HepG2 (cell line): Measurements from ENCODE around the gene SLC17A9. TPM values are rescaled to one million over a fixed set of nuclear protein-coding genes. Genes with fewer than 3 reads are reported as not detected.

Experiments used
- CCAR2 ChIP-seq: fragments of 200-400 bp; formaldehyde crosslinking; optimal IDR thresholded peaks from 2 replicates; pipeline ENCODE3; 2018; ENCODE audit warnings: low read depth, mild to moderate bottlenecking, low read length, moderate library complexity
- ELF3 ChIP-seq: IDR thresholded peaks from 2 replicates; pipeline ENCODE4 v1.6.1; 2016; ENCODE audit warnings: missing genetic modification reagents, missing compliant biosample characterization
- FOXO1 ChIP-seq: sonication (generic); formaldehyde crosslinking; IDR thresholded peaks from 2 replicates; pipeline ENCODE4 v1.4.0; 2020; ENCODE audit warnings: missing genetic modification reagents
- KMT2B ChIP-seq: IDR thresholded peaks from 2 replicates; pipeline ENCODE4 v1.6.1; 2016; ENCODE audit warnings: missing genetic modification reagents, missing compliant biosample characterization
- MEIS2 ChIP-seq: sonication (generic); formaldehyde crosslinking; IDR thresholded peaks from 2 replicates; pipeline ENCODE4 v1.9.0; 2021; ENCODE audit warnings: mild to moderate bottlenecking, missing genetic modification reagents
- SP2 ChIP-seq: sonication (generic); formaldehyde crosslinking; IDR thresholded peaks from 2 replicates; pipeline ENCODE4 v1.5.1; 2020; ENCODE audit warnings: mild to moderate bottlenecking, missing genetic modification reagents
- ZIK1 ChIP-seq: sonication (generic); formaldehyde crosslinking; IDR thresholded peaks from 2 replicates; pipeline ENCODE4 v1.5.0; 2020; ENCODE audit warnings: mild to moderate bottlenecking, low read depth, missing genetic modification reagents, borderline replicate concordance
- ZNF589 ChIP-seq: sonication (generic); formaldehyde crosslinking; conservative IDR thresholded peaks from 2 replicates; pipeline ENCODE4 v1.8.0; 2022; ENCODE audit warnings: mild to moderate bottlenecking, moderate library complexity, missing genetic modification reagents
- ZNF616 ChIP-seq: sonication (generic); formaldehyde crosslinking; IDR thresholded peaks from 2 replicates; pipeline ENCODE4 v1.5.0; 2020; ENCODE audit warnings: low read depth, mild to moderate bottlenecking, missing genetic modification reagents
- ZNF737 ChIP-seq: sonication (generic); formaldehyde crosslinking; IDR thresholded peaks from 2 replicates; pipeline ENCODE4 v1.5.0; 2020; ENCODE audit warnings: missing genetic modification reagents, mild to moderate bottlenecking, borderline replicate concordance
- ZNF878 ChIP-seq: sonication (generic); formaldehyde crosslinking; IDR thresholded peaks from 2 replicates; pipeline ENCODE4 v1.8.1; 2023; ENCODE audit warnings: mild to moderate bottlenecking, missing genetic modification reagents, moderate library complexity
- polyA plus RNA-seq, 8 experiments: library from polyadenylated mRNA; depleted of rRNA in 3 of 8; stranded (reverse) in 7 of 8; unstranded in 1 of 8; fragments of >200 nt; fragmentation: Illumina TruSeq in 4 of 8; extraction: Trizol in 4 of 8; gene quantifications; 2 replicates each; pipeline versions ENCODE4 v1.2.1 to v1.2.3, GENCODE V29; 2011 to 2016; ENCODE audit warnings: low read depth in 4 of 8, missing spikeins in 1 of 8, mixed read lengths in 1 of 8; ENCODE audit not compliant: insufficient read depth in 1 of 8
- total RNA-seq, 5 experiments: library from RNA; depleted of rRNA; stranded (reverse); fragments of >200 nt; fragmentation: Illumina TruSeq; extraction: Trizol; gene quantifications; 2 replicates each; pipeline ENCODE4 v1.2.3, GENCODE V29; 2016; ENCODE audit warnings: low read depth in 1 of 5
- TF ChIP-seq, protein P1 (sequence below): sonication (generic); formaldehyde crosslinking; IDR thresholded peaks from 2 replicates; pipeline ENCODE4 v1.5.0; 2020; ENCODE audit warnings: missing genetic modification reagents
- TF ChIP-seq, protein P2 (sequence below): sonication (generic); formaldehyde crosslinking; IDR thresholded peaks from 2 replicates; pipeline ENCODE4 v1.8.1; 2023; ENCODE audit warnings: missing genetic modification reagents, inconsistent platforms, borderline replicate concordance
- TF ChIP-seq, protein P3 (sequence below): sonication (generic); formaldehyde crosslinking; IDR thresholded peaks from 2 replicates; pipeline ENCODE4 v1.5.0; 2020; ENCODE audit warnings: missing genetic modification reagents
- TF ChIP-seq, protein P4 (sequence below): sonication (generic); formaldehyde crosslinking; IDR thresholded peaks from 2 replicates; pipeline ENCODE4 v1.5.0; 2020; ENCODE audit warnings: mild to moderate bottlenecking, missing genetic modification reagents
- TF ChIP-seq, protein P5 (sequence below): sonication (generic); formaldehyde crosslinking; IDR thresholded peaks from 2 replicates; pipeline ENCODE4 v1.5.1; 2020; ENCODE audit warnings: mild to moderate bottlenecking, missing genetic modification reagents, moderate library complexity

Gene SLC17A9
- total and polyA plus RNA-seq, 2 of the 13 experiments (the other 11 are each of a cell fraction or from before 2014, with no cell fraction given): 110 to 191 TPM

DNA sequence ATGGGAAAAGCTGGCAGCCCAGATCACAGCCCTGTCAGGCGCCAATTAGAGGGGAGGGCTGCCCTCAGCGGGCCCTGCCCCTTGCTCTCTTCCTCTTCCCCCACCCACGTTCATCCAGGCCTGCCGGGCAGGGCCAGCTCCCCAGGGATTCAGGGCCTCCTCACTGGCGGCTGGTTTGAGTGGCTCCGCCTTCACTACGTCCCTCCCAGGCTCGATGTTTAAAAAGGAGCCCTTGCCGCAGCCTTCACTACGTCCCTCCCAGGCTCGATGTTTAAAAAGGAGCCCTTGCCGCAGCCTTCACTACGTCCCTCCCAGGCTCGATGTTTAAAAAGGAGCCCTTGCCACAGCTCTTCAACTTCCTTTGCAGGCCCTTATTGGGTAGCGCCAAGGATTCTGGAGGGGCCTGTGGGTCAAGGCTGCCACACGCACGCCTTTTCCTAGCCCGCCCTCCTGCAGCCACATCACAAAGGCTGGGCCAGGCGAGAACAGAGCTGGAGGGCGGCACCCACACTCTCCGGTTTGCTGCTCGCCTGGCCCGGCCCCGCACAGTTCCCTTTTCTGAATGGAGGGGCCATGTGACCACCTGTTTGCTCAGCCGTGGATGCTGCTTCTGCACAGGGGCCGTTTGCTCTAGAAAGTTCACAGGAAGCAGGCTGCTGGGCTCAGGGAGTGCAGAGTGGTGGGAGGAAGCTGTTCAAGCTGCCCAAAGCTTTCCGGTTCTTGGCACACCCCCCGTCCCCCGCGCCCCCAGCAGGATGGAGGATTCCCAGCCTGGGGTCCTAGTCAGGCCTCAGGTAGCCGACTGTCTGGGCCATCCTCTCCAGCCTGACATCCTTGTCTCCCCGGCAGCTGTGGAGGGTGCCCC lies 1.6 kb downstream of the SLC17A9 start (continued):
- TF ChIP-seq, protein P1, sequence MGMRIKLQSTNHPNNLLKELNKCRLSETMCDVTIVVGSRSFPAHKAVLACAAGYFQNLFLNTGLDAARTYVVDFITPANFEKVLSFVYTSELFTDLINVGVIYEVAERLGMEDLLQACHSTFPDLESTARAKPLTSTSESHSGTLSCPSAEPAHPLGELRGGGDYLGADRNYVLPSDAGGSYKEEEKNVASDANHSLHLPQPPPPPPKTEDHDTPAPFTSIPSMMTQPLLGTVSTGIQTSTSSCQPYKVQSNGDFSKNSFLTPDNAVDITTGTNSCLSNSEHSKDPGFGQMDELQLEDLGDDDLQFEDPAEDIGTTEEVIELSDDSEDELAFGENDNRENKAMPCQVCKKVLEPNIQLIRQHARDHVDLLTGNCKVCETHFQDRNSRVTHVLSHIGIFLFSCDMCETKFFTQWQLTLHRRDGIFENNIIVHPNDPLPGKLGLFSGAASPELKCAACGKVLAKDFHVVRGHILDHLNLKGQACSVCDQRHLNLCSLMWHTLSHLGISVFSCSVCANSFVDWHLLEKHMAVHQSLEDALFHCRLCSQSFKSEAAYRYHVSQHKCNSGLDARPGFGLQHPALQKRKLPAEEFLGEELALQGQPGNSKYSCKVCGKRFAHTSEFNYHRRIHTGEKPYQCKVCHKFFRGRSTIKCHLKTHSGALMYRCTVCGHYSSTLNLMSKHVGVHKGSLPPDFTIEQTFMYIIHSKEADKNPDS (CRISPR knock-in tag): peak; percentile 75; the same call in 1 of the 2 replicates
- TF ChIP-seq ZNF878 (peak; percentile 100), ZNF589 (CRISPR knock-in tag) (peak; percentile 99), ELF3 (CRISPR knock-in tag) (peak; percentile 89; the same call in 1 of the 2 replicates), SP2 (CRISPR knock-in tag) (peak; percentile 59), ZNF737 (peak; percentile 94), KMT2B (CRISPR knock-in tag) (peak; percentile 78; the same call in 1 of the 2 replicates), MEIS2 (peak; percentile 91), ZNF616 (0 out of 2 replicates have a peak, but pooled peaks have one; percentile 88), ZIK1 (CRISPR knock-in tag) (peak; percentile 99), FOXO1 (CRISPR knock-in tag) (0 out of 2 replicates have a peak, but pooled peaks have one; percentile 53), CCAR2 (no peak)
- TF ChIP-seq, protein P2, sequence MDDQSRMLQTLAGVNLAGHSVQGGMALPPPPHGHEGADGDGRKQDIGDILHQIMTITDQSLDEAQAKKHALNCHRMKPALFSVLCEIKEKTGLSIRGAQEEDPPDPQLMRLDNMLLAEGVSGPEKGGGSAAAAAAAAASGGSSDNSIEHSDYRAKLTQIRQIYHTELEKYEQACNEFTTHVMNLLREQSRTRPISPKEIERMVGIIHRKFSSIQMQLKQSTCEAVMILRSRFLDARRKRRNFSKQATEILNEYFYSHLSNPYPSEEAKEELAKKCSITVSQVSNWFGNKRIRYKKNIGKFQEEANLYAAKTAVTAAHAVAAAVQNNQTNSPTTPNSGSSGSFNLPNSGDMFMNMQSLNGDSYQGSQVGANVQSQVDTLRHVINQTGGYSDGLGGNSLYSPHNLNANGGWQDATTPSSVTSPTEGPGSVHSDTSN (CRISPR knock-in tag): peak; percentile 95
- TF ChIP-seq, protein P3, sequence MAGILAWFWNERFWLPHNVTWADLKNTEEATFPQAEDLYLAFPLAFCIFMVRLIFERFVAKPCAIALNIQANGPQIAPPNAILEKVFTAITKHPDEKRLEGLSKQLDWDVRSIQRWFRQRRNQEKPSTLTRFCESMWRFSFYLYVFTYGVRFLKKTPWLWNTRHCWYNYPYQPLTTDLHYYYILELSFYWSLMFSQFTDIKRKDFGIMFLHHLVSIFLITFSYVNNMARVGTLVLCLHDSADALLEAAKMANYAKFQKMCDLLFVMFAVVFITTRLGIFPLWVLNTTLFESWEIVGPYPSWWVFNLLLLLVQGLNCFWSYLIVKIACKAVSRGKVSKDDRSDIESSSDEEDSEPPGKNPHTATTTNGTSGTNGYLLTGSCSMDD (CRISPR knock-in tag): 0 out of 2 replicates have a peak, but pooled peaks have one; percentile 44
- TF ChIP-seq, protein P4, sequence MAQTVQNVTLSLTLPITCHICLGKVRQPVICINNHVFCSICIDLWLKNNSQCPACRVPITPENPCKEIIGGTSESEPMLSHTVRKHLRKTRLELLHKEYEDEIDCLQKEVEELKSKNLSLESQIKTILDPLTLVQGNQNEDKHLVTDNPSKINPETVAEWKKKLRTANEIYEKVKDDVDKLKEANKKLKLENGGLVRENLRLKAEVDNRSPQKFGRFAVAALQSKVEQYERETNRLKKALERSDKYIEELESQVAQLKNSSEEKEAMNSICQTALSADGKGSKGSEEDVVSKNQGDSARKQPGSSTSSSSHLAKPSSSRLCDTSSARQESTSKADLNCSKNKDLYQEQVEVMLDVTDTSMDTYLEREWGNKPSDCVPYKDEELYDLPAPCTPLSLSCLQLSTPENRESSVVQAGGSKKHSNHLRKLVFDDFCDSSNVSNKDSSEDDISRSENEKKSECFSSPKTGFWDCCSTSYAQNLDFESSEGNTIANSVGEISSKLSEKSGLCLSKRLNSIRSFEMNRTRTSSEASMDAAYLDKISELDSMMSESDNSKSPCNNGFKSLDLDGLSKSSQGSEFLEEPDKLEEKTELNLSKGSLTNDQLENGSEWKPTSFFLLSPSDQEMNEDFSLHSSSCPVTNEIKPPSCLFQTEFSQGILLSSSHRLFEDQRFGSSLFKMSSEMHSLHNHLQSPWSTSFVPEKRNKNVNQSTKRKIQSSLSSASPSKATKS: peak; percentile 54; the same call in 1 of the 2 replicates
- TF ChIP-seq, protein P5, sequence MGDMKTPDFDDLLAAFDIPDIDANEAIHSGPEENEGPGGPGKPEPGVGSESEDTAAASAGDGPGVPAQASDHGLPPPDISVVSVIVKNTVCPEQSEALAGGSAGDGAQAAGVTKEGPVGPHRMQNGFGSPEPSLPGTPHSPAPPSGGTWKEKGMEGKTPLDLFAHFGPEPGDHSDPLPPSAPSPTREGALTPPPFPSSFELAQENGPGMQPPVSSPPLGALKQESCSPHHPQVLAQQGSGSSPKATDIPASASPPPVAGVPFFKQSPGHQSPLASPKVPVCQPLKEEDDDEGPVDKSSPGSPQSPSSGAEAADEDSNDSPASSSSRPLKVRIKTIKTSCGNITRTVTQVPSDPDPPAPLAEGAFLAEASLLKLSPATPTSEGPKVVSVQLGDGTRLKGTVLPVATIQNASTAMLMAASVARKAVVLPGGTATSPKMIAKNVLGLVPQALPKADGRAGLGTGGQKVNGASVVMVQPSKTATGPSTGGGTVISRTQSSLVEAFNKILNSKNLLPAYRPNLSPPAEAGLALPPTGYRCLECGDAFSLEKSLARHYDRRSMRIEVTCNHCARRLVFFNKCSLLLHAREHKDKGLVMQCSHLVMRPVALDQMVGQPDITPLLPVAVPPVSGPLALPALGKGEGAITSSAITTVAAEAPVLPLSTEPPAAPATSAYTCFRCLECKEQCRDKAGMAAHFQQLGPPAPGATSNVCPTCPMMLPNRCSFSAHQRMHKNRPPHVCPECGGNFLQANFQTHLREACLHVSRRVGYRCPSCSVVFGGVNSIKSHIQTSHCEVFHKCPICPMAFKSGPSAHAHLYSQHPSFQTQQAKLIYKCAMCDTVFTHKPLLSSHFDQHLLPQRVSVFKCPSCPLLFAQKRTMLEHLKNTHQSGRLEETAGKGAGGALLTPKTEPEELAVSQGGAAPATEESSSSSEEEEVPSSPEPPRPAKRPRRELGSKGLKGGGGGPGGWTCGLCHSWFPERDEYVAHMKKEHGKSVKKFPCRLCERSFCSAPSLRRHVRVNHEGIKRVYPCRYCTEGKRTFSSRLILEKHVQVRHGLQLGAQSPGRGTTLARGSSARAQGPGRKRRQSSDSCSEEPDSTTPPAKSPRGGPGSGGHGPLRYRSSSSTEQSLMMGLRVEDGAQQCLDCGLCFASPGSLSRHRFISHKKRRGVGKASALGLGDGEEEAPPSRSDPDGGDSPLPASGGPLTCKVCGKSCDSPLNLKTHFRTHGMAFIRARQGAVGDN: peak; percentile 100
